Cardiac muscle cell (in vitro differentiated cells and primary cell): ENCODE results near the gene MED13L. TPM values are rescaled to one million over a fixed set of nuclear protein-coding genes. Genes with fewer than 3 reads are reported as not detected.

Experiments
- DNase-seq, 2 donors: peaks; one replicate each; pipeline versions ENCODE4 v3.0.0 to v3.0.0-alpha.2; 2010 to 2017; ENCODE audit warnings: low read depth in 1 of 2, low spot score in 1 of 2
- H3K27ac ChIP-seq: fragments of 200-600 bp; sonication (generic); 2 replicates; pipeline ENCODE4 v1.5.1; 2016
- H3K27me3 ChIP-seq: fragments of 200-600 bp; sonication (generic); 2 replicates; pipeline ENCODE4 v1.6.0; 2016; ENCODE audit warnings: control low read depth
- H3K36me3 ChIP-seq: fragments of 200-600 bp; sonication (generic); 2 replicates; pipeline ENCODE4 v1.5.1; 2016; ENCODE audit warnings: control low read depth
- H3K4me1 ChIP-seq: fragments of 200-600 bp; sonication (generic); 2 replicates; pipeline ENCODE4 v1.8.1; 2017; ENCODE audit warnings: low read depth, mild to moderate bottlenecking, mixed run types
- H3K4me3 ChIP-seq: fragments of 200-600 bp; sonication (generic); 2 replicates; pipeline ENCODE4 v1.5.1; 2016; ENCODE audit warnings: mild to moderate bottlenecking
- H3K9me3 ChIP-seq: fragments of 200-600 bp; sonication (generic); 2 replicates; pipeline ENCODE4 v1.5.1; 2017; ENCODE audit warnings: low read depth, mild to moderate bottlenecking, control low read depth
- CTCF ChIP-seq: IDR thresholded peaks from 2 replicates; pipeline ENCODE4 v1.5.1; 2012; ENCODE audit warnings: low read depth, mild to moderate bottlenecking, low read length
- polyA plus RNA-seq: library from polyadenylated mRNA; unstranded; fragments of >200 nt; fragmentation: Nextera tagmentation; extraction: Ambion mirVana; gene quantifications from 2 replicates; pipeline ENCODE4 v1.2.1, GENCODE V29; 2016
- total RNA-seq: library from RNA; depleted of rRNA; stranded (reverse); fragments of >200 nt; gene quantifications from 2 replicates; pipeline ENCODE4 v1.2.3, GENCODE V29; 2016

The MED13L gene
- total and polyA plus RNA-seq, 2 experiments from 2014 or later, result 31.3 to 94.3 TPM

- peaks cover 19% of the 10 kb centered on the region for H3K4me1 ChIP-seq
- H3K27ac ChIP-seq, result no peak overlapping the region
- no peak overlapping the region for H3K4me3 ChIP-seq
- no peak for DNase-seq
- no peaks in the 10 kb centered on the region for H3K27me3 ChIP-seq
- no peaks in the 10 kb centered on the region for H3K36me3 ChIP-seq
- no peak for TF ChIP-seq CTCF
- H3K9me3 ChIP-seq, result no peaks in the 10 kb centered on the region
Measured at GRCh38 chr12:116060764-116061163, 216.7 kb downstream of the MED13L start.

GRCh38 chr12:116059904-116060303 lies 217.6 kb downstream of the MED13L start:
- H3K9me3 ChIP-seq, result no peaks in the 10 kb centered on the region
- H3K4me1 ChIP-seq, result peaks cover 15% of the 10 kb centered on the region
- no peak overlapping the region for H3K27ac ChIP-seq
- no peaks in the 10 kb centered on the region for H3K27me3 ChIP-seq
- no peak for TF ChIP-seq CTCF
- H3K4me3 ChIP-seq, result no peak overlapping the region
- no peak for DNase-seq
- no peaks in the 10 kb centered on the region for H3K36me3 ChIP-seq

GRCh38 chr12:116058574-116058973 lies 218.9 kb downstream of the MED13L start:
- no peak for TF ChIP-seq CTCF
- peaks cover 18% of the 10 kb centered on the region for H3K4me1 ChIP-seq
- no peaks in the 10 kb centered on the region for H3K9me3 ChIP-seq
- no peaks in the 10 kb centered on the region for H3K27me3 ChIP-seq
- DNase-seq, result no peak
- H3K4me3 ChIP-seq, result no peak overlapping the region
- H3K27ac ChIP-seq, result no peak overlapping the region
- H3K36me3 ChIP-seq, result no peaks in the 10 kb centered on the region

GRCh38 chr12:116057356-116057755 lies 220.1 kb downstream of the MED13L start:
- peaks cover 23% of the 10 kb centered on the region for H3K4me1 ChIP-seq
- no peak for DNase-seq
- H3K27ac ChIP-seq, result no peak overlapping the region
- no peaks in the 10 kb centered on the region for H3K27me3 ChIP-seq
- H3K4me3 ChIP-seq, result no peak overlapping the region
- no peak for TF ChIP-seq CTCF
- no peaks in the 10 kb centered on the region for H3K9me3 ChIP-seq
- no peaks in the 10 kb centered on the region for H3K36me3 ChIP-seq

DNA sequence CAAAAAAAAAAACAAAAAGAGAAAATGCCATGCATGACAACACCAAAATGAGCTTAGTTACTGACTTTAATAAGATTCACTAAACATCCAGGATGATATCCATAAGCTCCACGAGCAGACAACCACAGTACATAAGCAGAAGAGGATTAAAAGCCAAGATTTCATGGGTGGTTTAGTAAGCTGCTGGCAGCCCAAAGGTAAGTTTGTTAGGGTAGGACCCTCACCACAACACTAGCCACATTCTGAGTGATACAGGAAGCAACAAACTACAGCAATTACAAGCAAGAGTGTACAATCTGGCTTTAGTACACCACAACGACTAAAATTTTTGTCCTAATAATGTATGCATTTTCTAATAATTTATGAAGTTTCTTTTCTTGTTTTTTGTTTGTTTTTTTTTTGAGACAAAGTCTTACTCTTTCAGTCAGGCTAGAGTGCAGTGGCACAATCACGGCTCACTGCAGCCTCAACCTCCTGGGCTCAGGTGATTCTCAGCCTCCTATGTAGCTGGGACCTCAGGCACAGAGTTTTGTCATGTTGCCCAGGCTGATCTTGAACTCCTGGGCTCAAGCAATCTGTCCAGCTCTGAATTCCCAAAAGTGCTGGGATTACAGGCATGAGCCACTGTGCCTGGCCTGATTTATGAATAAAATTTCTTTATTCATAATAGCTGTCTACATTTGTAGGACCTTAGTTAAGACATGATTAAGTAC lies 221.4 kb downstream of the MED13L start:
- H3K9me3 ChIP-seq, result no peaks in the 10 kb centered on the region
- H3K27ac ChIP-seq, result no peak overlapping the region
- no peak for DNase-seq
- H3K36me3 ChIP-seq, result no peaks in the 10 kb centered on the region
- TF ChIP-seq CTCF, result no peak
- H3K4me3 ChIP-seq, result no peak overlapping the region
- H3K27me3 ChIP-seq, result no peaks in the 10 kb centered on the region
- peaks cover 23% of the 10 kb centered on the region for H3K4me1 ChIP-seq
